K562 (cell line): ENCODE measurements around the gene CD82. TPM values are rescaled to one million over a fixed set of nuclear protein-coding genes. Genes with fewer than 3 reads are reported as not detected.

Source experiments
- ATAC-seq: fragments of 200-7000 bp; cut with Tn5 transposase; 3 replicates; pipeline ENCODE4 v1.9.1; 2020; ENCODE audit warnings: moderate library complexity
- BruUV-seq: library from RNA; stranded (reverse); fragments of 400-500 nt; replicated peaks from 2 replicates; lab custom pipeline; 2021; lab: Mats Ljungman, UMichigan
- CTCF ChIA-PET: fragments of 300-600 bp; formaldehyde crosslinking; extraction: SDS; loops from one replicate; lab custom pipeline; 2021; ENCODE audit warnings: low intra/inter-chr PET ratio; lab: Yijun Ruan, JAX
- POLR2A ChIA-PET: fragments of 300-600, 350-650 bp; sonication (Branson Sonifier 250); formaldehyde crosslinking; extraction: SDS; loops from one replicate; lab custom pipeline; 2021; ENCODE audit warnings: antibody characterized with exemption, inconsistent platforms; lab: Yijun Ruan, JAX
- DNase-seq, 4 experiments: peaks; one replicate each; pipeline versions ENCODE4 v3.0.0 to v3.0.0-alpha.2; 2011 to 2018; ENCODE audit warnings: low spot score in 3 of 4, mixed read lengths in 3 of 4; ENCODE audit errors: extremely low read depth in 1 of 4
- FAIRE-seq: peaks from 2 replicates; lab custom pipeline; 2011; peaks lifted over from hg19 to GRCh38; lab: Jason Lieb, UNC
- H2AFZ ChIP-seq: 2 replicates; pipeline ENCODE4 v1.6.0; 2011; ENCODE audit warnings: low read depth, low read length, control low read depth, inconsistent platforms
- H3K27ac ChIP-seq: fragments of 200-600 bp; 3 replicates; pipeline ENCODE4 v1.8.0; 2011; ENCODE audit warnings: low read depth, mild to moderate bottlenecking, control low read depth, inconsistent platforms, low read length, moderate library complexity, mixed read lengths; ENCODE audit errors: extremely low read depth
- H3K27me3 ChIP-seq, 2 experiments: fragments of 300-600 bp in 1 of 2; 2 replicates in 1 of 2; 3 replicates in 1 of 2; pipeline versions ENCODE4 v1.6.0 to v1.8.0; 2011; ENCODE audit warnings: inconsistent platforms in 2 of 2, low read length in 2 of 2, mild to moderate bottlenecking in 1 of 2, mixed read lengths in 1 of 2, moderate library complexity in 1 of 2; ENCODE audit not compliant: control insufficient read depth in 2 of 2, insufficient read depth in 2 of 2
- H3K36me3 ChIP-seq: fragments of 300-600 bp; 3 replicates; pipeline ENCODE4 v1.8.0; 2011; ENCODE audit warnings: mild to moderate bottlenecking, low read length, inconsistent platforms; ENCODE audit not compliant: control insufficient read depth, insufficient read depth
- H3K4me1 ChIP-seq, 2 experiments: fragments of 200-600 bp in 1 of 2; replicated peaks in 1 of 2; 2 replicates in 1 of 2; 3 replicates in 1 of 2; pipeline versions ENCODE4 v1.5.1 to v1.8.0; 2011; ENCODE audit warnings: inconsistent platforms in 2 of 2, low read length in 2 of 2, mild to moderate bottlenecking in 1 of 2, mixed read lengths in 1 of 2, moderate library complexity in 1 of 2; ENCODE audit not compliant: control insufficient read depth in 2 of 2, insufficient read depth in 2 of 2
- H3K4me2 ChIP-seq: 2 replicates; pipeline ENCODE4 v1.6.1; 2011; ENCODE audit warnings: low read length, control low read depth, inconsistent platforms, mixed read lengths; ENCODE audit not compliant: insufficient read depth
- H3K4me3 ChIP-seq: fragments of 200-600 bp; sonication (generic), shearing (Covaris generic); 2 replicates; pipeline ENCODE4 v1.5.1; 2016; ENCODE audit warnings: control low read depth, inconsistent platforms
- H3K79me2 ChIP-seq: fragments of 200-600 bp; 3 replicates; pipeline ENCODE4 v1.8.0; 2011; ENCODE audit warnings: low read length, inconsistent platforms; ENCODE audit not compliant: control insufficient read depth, insufficient read depth
- H3K9ac ChIP-seq, 2 experiments: 2 replicates each; pipeline versions ENCODE4 v1.6.0 to v1.6.1; 2011; ENCODE audit warnings: low read depth in 2 of 2, low read length in 2 of 2, control low read depth in 1 of 2, inconsistent platforms in 1 of 2, mild to moderate bottlenecking in 1 of 2, mixed read lengths in 1 of 2; ENCODE audit not compliant: insufficient read depth in 1 of 2
- H3K9me1 ChIP-seq: one replicate; pipeline ENCODE4 v1.6.0; 2011; ENCODE audit warnings: inconsistent platforms, mild to moderate bottlenecking, low read length, moderate library complexity; ENCODE audit not compliant: control insufficient read depth, insufficient read depth
- H3K9me3 ChIP-seq: replicated peaks from 2 replicates; pipeline ENCODE4 v1.5.1; 2011; ENCODE audit warnings: low read depth, low read length, inconsistent platforms; ENCODE audit not compliant: control insufficient read depth, insufficient read depth
- H4K20me1 ChIP-seq: replicated peaks from 2 replicates; pipeline ENCODE4 v1.6.1; 2011; ENCODE audit warnings: low read length, inconsistent platforms, mixed read lengths; ENCODE audit not compliant: control insufficient read depth, insufficient read depth
- BCOR ChIP-seq: fragments of 450-650 bp; IDR thresholded peaks from 2 replicates; pipeline ENCODE4 v1.6.1; 2016
- CTBP1 ChIP-seq: fragments of 450-650 bp; IDR thresholded peaks from 2 replicates; pipeline ENCODE4 v1.6.1; 2016; ENCODE audit warnings: borderline replicate concordance
- CTCF ChIP-seq, 3 experiments: IDR thresholded peaks in 2 of 3; conservative IDR thresholded peaks in 1 of 3; 2 replicates each; pipeline ENCODE4 v1.5.1; 2011 to 2012; ENCODE audit warnings: low read length in 3 of 3, mild to moderate bottlenecking in 3 of 3, control low read depth in 2 of 3, improper control_type of control experiment in 1 of 3, inconsistent platforms in 1 of 3, low read depth in 1 of 3, mixed read lengths in 1 of 3, moderate library complexity in 1 of 3; ENCODE audit not compliant: insufficient read depth in 2 of 3
- CTCFL ChIP-seq: IDR thresholded peaks from 2 replicates; pipeline ENCODE4 v1.6.1; 2011; ENCODE audit warnings: borderline replicate concordance, low read depth, mild to moderate bottlenecking, moderate library complexity, low read length; ENCODE audit not compliant: insufficient read depth, poor library complexity, severe bottlenecking
- KHSRP ChIP-seq: fragments of 450-650 bp; IDR thresholded peaks from 2 replicates; pipeline ENCODE4 v1.6.1; 2017
- RAD21 ChIP-seq, 2 experiments: fragments of 250-450 bp in 1 of 2; fragments of 450-650 bp in 1 of 2; sonication (Bioruptor Pico) in 1 of 2; formaldehyde crosslinking in 1 of 2; IDR thresholded peaks in 1 of 2; conservative IDR thresholded peaks in 1 of 2; 2 replicates each; pipeline versions ENCODE4 v1.4.0 to v1.8.0; 2020 to 2022; ENCODE audit warnings: mild to moderate bottlenecking in 2 of 2, moderate library complexity in 1 of 2
- SMC3 ChIP-seq: conservative IDR thresholded peaks from 2 replicates; pipeline ENCODE4 v1.6.1; 2011; ENCODE audit warnings: low read depth, low read length, improper control_type of control experiment; ENCODE audit not compliant: insufficient read depth
- STAG1 ChIP-seq: sonication (generic); formaldehyde crosslinking; IDR thresholded peaks from 2 replicates; pipeline ENCODE4 v1.5.0; 2020; ENCODE audit warnings: missing genetic modification reagents, borderline replicate concordance
- STAT5B ChIP-seq: fragments of 250-450 bp; sonication (Bioruptor Pico); IDR thresholded peaks from 2 replicates; pipeline ENCODE4 v1.8.0; 2021; ENCODE audit warnings: mild to moderate bottlenecking, inconsistent platforms
- SUPT5H ChIP-seq: fragments of 450-650 bp; IDR thresholded peaks from 2 replicates; pipeline ENCODE4 v1.6.1; 2016
- ZNF239 ChIP-seq: fragments of 250-450 bp; sonication (Bioruptor Pico); IDR thresholded peaks from 2 replicates; pipeline ENCODE4 v1.4.0; 2020; ENCODE audit warnings: mild to moderate bottlenecking
- ZNF436 ChIP-seq: fragments of 250-450, 450-650 bp; sonication (Bioruptor Pico); formaldehyde crosslinking; IDR thresholded peaks from 2 replicates; pipeline ENCODE4 v1.7.0; 2020; ENCODE audit warnings: mild to moderate bottlenecking
- ZNF785 ChIP-seq: fragments of 250-450 bp; sonication (Bioruptor Pico); IDR thresholded peaks from 2 replicates; pipeline ENCODE4 v1.4.0; 2020; ENCODE audit warnings: mild to moderate bottlenecking
- WGBS: fragments of 100-300 bp; shearing (Covaris generic); methylation state at CpG from one replicate; pipeline ENCODE4 v1.1.6; 2016; ENCODE audit warnings: low coverage, mixed read lengths; ENCODE audit not compliant: insufficient coverage; ENCODE audit errors: missing lambda C conversion rate; 5-methylcytosine and 5-hydroxymethylcytosine counted together
- in situ Hi-C: fragments of 300-500 bp; cut with MboI; formaldehyde crosslinking; loops from 4 replicates; pipeline ENCODE4 v1.15.0; 2018; ENCODE audit warnings: inconsistent platforms, mixed read lengths
- intact Hi-C: fragments of 100-400 bp; cut with micrococcal nuclease; formaldehyde crosslinking; loops from 2 replicates; pipeline ENCODE4 v1.14.2; 2022
- polyA plus RNA-seq, 8 experiments: library from polyadenylated mRNA; depleted of rRNA in 4 of 8; stranded (reverse) in 5 of 8; unstranded in 3 of 8; fragments of >200 nt; fragmentation: Nextera tagmentation in 2 of 8; fragmentation: Illumina TruSeq in 1 of 8; extraction: Ambion mirVana in 2 of 8; extraction: Trizol in 1 of 8; gene quantifications; 2 replicates each; pipeline versions ENCODE4 v1.2.1 to v1.2.3, GENCODE V29; 2011 to 2014; ENCODE audit warnings: inconsistent platforms in 1 of 8, missing spikeins in 1 of 8
- total RNA-seq, 7 experiments: library from RNA; depleted of rRNA in 6 of 7; stranded (reverse); fragments of >200 nt in 6 of 7; fragmentation: Illumina TruSeq in 2 of 7; extraction: Trizol in 2 of 7; gene quantifications; 2 replicates each; pipeline versions ENCODE4 v1.2.1 to v1.2.3, GENCODE V29; 2011 to 2021; ENCODE audit warnings: low replicate concordance in 1 of 7

Gene CD82
- total and polyA plus RNA-seq, 9 of the 15 experiments (the other 6 are each of a cell fraction or from before 2014, with no cell fraction given): 0.27 to 9.4 (median 3.0) TPM

GRCh38 chr11:44632466-44633123 lies 67.1 kb downstream of the CD82 start (continued):
- peak; percentile 94 for TF ChIP-seq CTCFL
- peak; percentile 37; the same call in 1 of the 2 replicates for TF ChIP-seq STAG1 (CRISPR knock-in tag)
- TF ChIP-seq ZNF239: no peak
- TF ChIP-seq BCOR: no peak
- TF ChIP-seq RAD21 (CRISPR knock-in tag; conservative IDR thresholded peaks at IDR 0.05 in 1 of 2, IDR thresholded peaks at IDR 0.05 in 1 of 2): peak; percentile 45 to 61
- TF ChIP-seq SMC3: peak; percentile 52
- TF ChIP-seq CTBP1: 0 out of 2 replicates have a peak, but pooled peaks have one; percentile 28

GRCh38 chr11:44633641-44634040 lies 68.2 kb downstream of the CD82 start:
- Histone ChIP-seq H3K9me1 (no peaks in the 10 kb centered on the region), H3K4me2 (no peak overlapping the region), H3K27me3 (peaks cover 22 to 59% of the 10 kb centered on the region in 2 experiments; a peak in 4 of 5 replicates), H3K27ac (no peak overlapping the region), H3K79me2 (no peaks in the 10 kb centered on the region), H4K20me1 (no peaks in the 10 kb centered on the region), H3K4me3 (no peak overlapping the region), H2AFZ (no peak overlapping the region), H3K4me1 (peaks cover 7 to 10% of the 10 kb centered on the region in 2 experiments; a peak in 4 of 5 replicates), H3K9ac (no peak overlapping the region)
- ATAC-seq (no peak), DNase-seq (no peak)
- WGBS: 2% methylated on average over 6 of the region's 6 CpGs
- BruUV-seq: no TSS peak
- ChIA-PET POLR2A (interaction anchor here (0.7 kb wide), 1 partner anchor 618 kb away, joined by 3 read pairs; no protein-coding TSS in a partner anchor), CTCF (interaction anchor here (0.6 to 1.4 kb wide), 4 partner anchors 77 to 288 kb away, joined by 3 to 8 read pairs (median 4); no protein-coding TSS in a partner anchor)
- in situ Hi-C loops (no loop called here), intact Hi-C loops (no loop called here)
- TF ChIP-seq SUPT5H: no peak
- TF ChIP-seq RAD21 (CRISPR knock-in tag; conservative IDR thresholded peaks at IDR 0.05 in 1 of 2, IDR thresholded peaks at IDR 0.05 in 1 of 2): 0 out of 4 replicates have a peak, but pooled peaks of 1 of the 2 experiments have one; percentile 21
- no peak for TF ChIP-seq STAT5B (CRISPR knock-in tag)
- TF ChIP-seq KHSRP: no peak
- no peak for TF ChIP-seq ZNF436 (CRISPR knock-in tag)
- TF ChIP-seq CTCF (IDR thresholded peaks at IDR 0.05 in 2 of 3, conservative IDR thresholded peaks at IDR 0.05 in 1 of 3; ENCODE audit: insufficient read depth in 2 of 3, low read depth in 1 of 3, low read length in 3 of 3): peak in 1 of 3 experiments; percentile 29; a peak in 2 of 6 replicates
- TF ChIP-seq ZNF785: no peak
- TF ChIP-seq, all 486 proteins: peak for 2
- no peaks in the 10 kb centered on the region for H3K36me3 ChIP-seq
- H3K9me3 ChIP-seq: no peaks in the 10 kb centered on the region
- FAIRE-seq: no peak
